Activated CD8-positive, alpha-beta T cell treated with anti-CD3 and anti-CD28 coated beads for 36 hours (primary cell): ENCODE measurements around the gene NCF2. TPM values are rescaled to one million over a fixed set of nuclear protein-coding genes. Genes with fewer than 3 reads are reported as not detected.

Source experiments
- ATAC-seq: fragments of 200-7000 bp; cut with Tn5 transposase; one replicate; pipeline ENCODE4 v1.10.0; 2021; ENCODE audit warnings: mild to moderate bottlenecking, moderate library complexity
- CTCF ChIA-PET: fragments of 350-600 bp; sonication (Branson Sonifier 250); formaldehyde crosslinking; loops from one replicate; lab custom pipeline; 2021; ENCODE audit warnings: antibody characterized with exemption; lab: Charles Lee
- POLR2A ChIA-PET: fragments of 350-600 bp; sonication (Branson Sonifier 250); formaldehyde crosslinking; loops from one replicate; lab custom pipeline; 2021; ENCODE audit warnings: antibody characterized with exemption; lab: Charles Lee
- DNase-seq: peaks from one replicate; pipeline ENCODE4 v3.0.0-alpha.2; 2020
- H3K27ac Mint-ChIP-seq: one replicate; pipeline ENCODE4 v1.8.0; 2021; ENCODE audit warnings: mild to moderate bottlenecking, mixed read lengths
- H3K27me3 Mint-ChIP-seq: one replicate; pipeline ENCODE4 v1.8.0; 2021; ENCODE audit warnings: mixed read lengths
- H3K36me3 Mint-ChIP-seq: one replicate; pipeline ENCODE4 v1.8.0; 2021; ENCODE audit warnings: low read depth, mixed read lengths
- H3K4me1 Mint-ChIP-seq: one replicate; pipeline ENCODE4 v1.8.0; 2021; ENCODE audit warnings: low read depth, mixed read lengths
- H3K4me3 Mint-ChIP-seq: one replicate; pipeline ENCODE4 v1.8.0; 2021; ENCODE audit warnings: mild to moderate bottlenecking, moderate library complexity, mixed read lengths
- H3K9me3 Mint-ChIP-seq: one replicate; pipeline ENCODE4 v1.8.0; 2021; ENCODE audit warnings: mixed read lengths
- CTCF ChIP-seq: fragments of 200-600 bp; IDR thresholded peaks from one replicate; pipeline ENCODE4 v1.8.0; 2022; ENCODE audit warnings: antibody characterized with exemption, mild to moderate bottlenecking
- intact Hi-C: fragments of 100-400 bp; cut with micrococcal nuclease; formaldehyde crosslinking; loops from one replicate; pipeline ENCODE4 v1.10.0; 2022
- total RNA-seq, 2 experiments: library from RNA; stranded (reverse); gene quantifications; one replicate each; pipeline ENCODE4 v1.2.3, GENCODE V29; 2021

NCF2 gene
- total RNA-seq, 2 experiments from 2014 or later, result 4.2 to 4.7 TPM

- peaks cover 32% of the 10 kb centered on the region for H3K4me1 Mint-ChIP-seq
- H3K36me3 Mint-ChIP-seq, result no peaks in the 10 kb centered on the region
- H3K27me3 Mint-ChIP-seq, result no peaks in the 10 kb centered on the region
- H3K4me3 Mint-ChIP-seq, result no peak overlapping the region
- POLR2A ChIA-PET, result no interaction called here
- H3K9me3 Mint-ChIP-seq, result peaks cover 1% of the 10 kb centered on the region
- no peak for DNase-seq
- CTCF ChIA-PET, result interaction anchor here (1.0 to 1.4 kb wide), 2 partner anchors 17 to 36 kb away, joined by 3 read pairs; no protein-coding TSS in a partner anchor
- TF ChIP-seq CTCF, result no peak
- H3K27ac Mint-ChIP-seq, result no peak overlapping the region
- ATAC-seq, result no peak
- intact Hi-C loops, result no loop called here
These were observed 3.3 kb downstream of the NCF2 start for GRCh38 chr1:183586926-183587325.

- no peak overlapping the region for H3K27ac Mint-ChIP-seq
- DNase-seq (no peak), ATAC-seq (no peak)
- intact Hi-C loops, result no loop called here
- ChIA-PET CTCF (interaction anchor here (1.0 to 1.4 kb wide), 2 partner anchors 17 to 36 kb away, joined by 3 read pairs; no protein-coding TSS in a partner anchor), POLR2A (interaction anchor here (0.6 kb wide), 1 partner anchor 982 kb away, joined by 3 read pairs; no protein-coding TSS in a partner anchor)
- no peaks in the 10 kb centered on the region for H3K36me3 Mint-ChIP-seq
- peaks cover 30% of the 10 kb centered on the region for H3K4me1 Mint-ChIP-seq
- H3K27me3 Mint-ChIP-seq, result no peaks in the 10 kb centered on the region
- H3K9me3 Mint-ChIP-seq, result peaks cover 1% of the 10 kb centered on the region
- no peak for TF ChIP-seq CTCF
- no peak overlapping the region for H3K4me3 Mint-ChIP-seq
These were observed 3.8 kb downstream of the NCF2 start for GRCh38 chr1:183586455-183586854.

GRCh38 chr1:183585038-183585437, 5.2 kb downstream of the NCF2 start:
- no peak for TF ChIP-seq CTCF
- Mint-ChIP-seq H3K36me3 (no peaks in the 10 kb centered on the region), H3K27ac (no peak overlapping the region)

GRCh38 chr1:183584147-183584546, 6.1 kb downstream of the NCF2 start:
- H3K27me3 Mint-ChIP-seq, result no peaks in the 10 kb centered on the region
- no peaks in the 10 kb centered on the region for H3K9me3 Mint-ChIP-seq
- no peak overlapping the region for H3K4me3 Mint-ChIP-seq
- CTCF ChIA-PET, result no interaction called here
- intact Hi-C loops, result no loop called here
- H3K4me1 Mint-ChIP-seq, result peaks cover 17% of the 10 kb centered on the region
- H3K27ac Mint-ChIP-seq, result no peak overlapping the region
- POLR2A ChIA-PET, result no interaction called here
- H3K36me3 Mint-ChIP-seq, result no peaks in the 10 kb centered on the region
- no peak for TF ChIP-seq CTCF
- DNase-seq (no peak), ATAC-seq (no peak)

More at GRCh38 chr1:183585038-183585437, 5.2 kb downstream of the NCF2 start:
- intact Hi-C loops, result no loop called here
- ATAC-seq (no peak), DNase-seq (no peak)
- ChIA-PET CTCF (no interaction called here), POLR2A (no interaction called here)
- Mint-ChIP-seq H3K9me3 (peaks cover 1% of the 10 kb centered on the region), H3K4me1 (peaks cover 22% of the 10 kb centered on the region), H3K27me3 (no peaks in the 10 kb centered on the region), H3K4me3 (no peak overlapping the region)

GRCh38 chr1:183583466-183583865, 6.8 kb downstream of the NCF2 start:
- Mint-ChIP-seq H3K27ac (no peak overlapping the region), H3K4me3 (no peak overlapping the region), H3K9me3 (no peaks in the 10 kb centered on the region), H3K4me1 (peaks cover 12% of the 10 kb centered on the region), H3K27me3 (no peaks in the 10 kb centered on the region), H3K36me3 (no peaks in the 10 kb centered on the region)
- ChIA-PET CTCF (no interaction called here), POLR2A (no interaction called here)
- intact Hi-C loops, result no loop called here
- DNase-seq, result no peak
- no peak for ATAC-seq
- TF ChIP-seq CTCF, result no peak
